GM21786 (cell line): ENCODE measurements around the gene ZNF649.

Experiments used
- ATAC-seq: cut with Tn5 transposase; IDR thresholded peaks from one replicate; pipeline ENCODE4 v1.9.1; 2021; ENCODE audit not compliant: unreplicated experiment

Gene ZNF649

DNA sequence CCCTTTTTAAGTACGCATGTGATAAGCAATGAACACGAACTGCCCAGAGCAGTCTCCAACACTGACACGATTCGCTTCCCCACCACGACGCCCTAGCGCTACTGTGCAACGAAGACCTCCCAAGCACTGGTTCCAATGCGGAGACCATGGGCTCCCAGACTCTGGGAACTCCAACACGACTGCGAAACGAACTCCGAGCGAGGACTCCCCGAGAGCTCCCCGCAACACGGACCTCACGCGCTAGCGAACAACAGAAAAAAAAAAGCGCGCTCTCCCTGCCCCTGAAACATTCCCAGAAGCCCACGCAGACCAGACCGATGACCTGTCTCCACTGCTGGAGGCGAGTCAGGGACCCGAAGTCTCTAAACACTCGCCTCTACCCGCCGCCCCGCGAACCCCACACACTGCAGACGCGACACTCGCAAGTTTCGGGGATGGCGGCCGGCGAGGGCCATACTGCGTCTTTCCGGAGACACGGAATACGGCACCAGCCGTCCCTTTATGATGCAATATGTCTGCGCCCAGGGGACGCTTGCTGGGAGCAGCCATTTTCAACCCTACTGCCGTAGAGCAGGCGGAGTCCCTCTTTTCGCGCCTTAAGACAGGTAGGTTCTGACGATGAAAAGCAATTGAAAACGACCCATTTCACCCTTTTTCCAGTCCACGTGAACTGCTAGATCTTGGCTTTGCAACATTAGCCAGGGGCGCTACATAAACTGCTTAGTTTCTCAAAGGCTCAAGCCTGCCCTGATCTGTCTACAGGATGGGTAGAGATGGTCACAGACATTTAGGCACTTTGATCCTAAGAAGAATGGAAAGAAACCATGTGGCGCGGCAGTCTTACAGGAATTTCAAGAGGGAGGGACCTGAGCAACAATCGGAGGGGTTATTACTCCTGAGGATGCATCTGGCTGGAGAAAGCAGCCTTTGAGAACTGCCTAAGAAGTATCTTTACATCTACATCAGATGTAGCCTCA, 17.0 kb downstream of the ZNF649 start, which contains the start of gene ZNF577:
Gene ZNF577 (minus strand): TSS at position 430 of the 977 bp plus-strand sequence. CDS start 7,569 bp downstream, outside the sequence.
- peak; percentile 55 for ATAC-seq

DNA sequence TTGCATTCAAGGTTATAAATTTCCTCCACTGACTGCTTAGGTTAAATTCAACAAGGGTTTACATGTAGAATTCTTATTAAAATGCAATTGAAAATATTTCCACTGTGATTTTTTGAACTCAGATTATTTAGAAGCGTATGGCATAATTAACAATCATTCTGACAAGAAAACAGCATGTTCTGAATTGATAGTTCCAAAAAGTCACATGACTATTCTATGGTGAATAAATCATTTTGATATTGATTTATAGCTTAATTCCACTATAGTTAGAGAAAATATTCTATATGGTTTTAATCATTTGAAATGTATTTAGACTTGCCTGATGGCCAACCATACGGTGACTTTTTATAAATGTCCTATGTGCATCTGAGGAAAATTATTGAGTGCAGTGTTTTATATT, 20.1 kb downstream of the ZNF649 start:
- ATAC-seq: no peak

DNA sequence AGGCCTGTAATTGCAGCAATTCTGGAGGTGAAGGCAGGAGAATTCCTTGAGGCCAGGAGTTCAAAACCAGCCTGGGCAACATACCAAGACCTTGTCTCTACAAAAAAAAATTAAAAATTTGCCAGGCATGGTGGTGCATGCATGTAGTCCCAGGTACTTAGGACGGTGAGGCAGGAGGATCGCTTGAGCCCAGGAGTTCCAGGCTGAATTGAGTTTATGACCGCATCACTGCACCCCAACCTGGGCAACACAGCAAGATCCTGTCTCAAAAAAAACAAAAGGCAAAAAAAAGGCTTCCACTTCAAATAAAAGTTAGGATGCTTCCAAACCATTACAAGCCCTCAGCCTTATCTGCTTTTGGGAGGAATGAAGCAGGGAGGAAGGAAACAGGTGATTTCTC, 22.3 kb downstream of the ZNF649 start:
- ATAC-seq: no peak

DNA sequence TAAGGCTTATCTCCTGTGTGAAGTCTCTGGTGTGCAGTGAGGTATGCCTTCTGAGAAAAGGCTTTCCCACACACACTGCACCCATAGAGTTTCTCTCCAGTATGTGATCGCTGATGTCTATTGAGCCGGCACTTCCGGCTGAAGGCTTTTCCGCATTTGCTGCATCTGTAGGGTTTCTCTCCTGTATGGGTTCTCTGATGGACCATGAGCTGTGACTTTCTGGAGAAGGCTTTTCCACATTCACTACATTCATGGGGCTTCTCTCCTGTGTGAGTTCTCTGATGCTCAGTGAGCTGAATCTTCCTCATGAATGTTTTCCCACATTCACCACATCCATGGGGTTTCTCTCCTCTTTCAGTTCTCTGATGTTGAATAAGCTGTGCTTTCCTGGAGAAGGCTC, 31.7 kb downstream of the ZNF649 start:
- ATAC-seq: no peak

DNA sequence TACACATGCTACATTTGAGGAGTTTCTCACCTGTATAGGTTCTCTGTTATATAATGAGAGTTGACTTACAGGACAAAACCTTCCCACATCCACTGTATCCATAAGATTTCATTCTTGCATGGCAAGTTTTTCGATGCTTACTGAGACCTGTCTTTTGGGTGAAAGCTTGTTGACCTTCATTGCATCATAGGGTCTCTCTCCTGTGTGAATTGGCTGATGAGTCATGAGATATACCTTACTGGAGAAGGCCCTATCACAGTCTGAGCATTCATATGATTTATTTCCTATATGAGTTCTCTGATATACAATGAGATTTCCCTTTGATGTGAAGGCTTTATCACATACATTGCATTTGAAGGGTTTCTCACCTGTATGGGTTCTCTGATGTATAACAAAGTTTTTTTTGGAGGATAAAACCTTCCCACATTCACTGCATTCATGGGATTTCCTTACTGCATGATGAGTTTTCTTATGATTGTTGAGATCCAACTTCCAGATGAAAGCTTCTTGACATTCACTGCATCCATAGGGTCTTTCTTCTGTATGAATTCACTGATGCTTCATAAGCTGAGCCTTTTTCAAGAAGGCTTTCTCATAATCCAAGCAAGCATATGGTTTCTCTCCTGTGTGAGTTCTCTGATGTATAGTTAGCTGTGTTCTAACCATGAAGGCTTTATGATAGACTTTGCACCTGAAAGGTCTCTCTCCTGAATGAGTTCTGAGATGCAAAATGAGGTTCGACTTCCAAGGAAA, 42.8 kb downstream of the ZNF649 start:
- no peak for ATAC-seq
